Peyer's patch (tissue), 4 donors: ENCODE results near the gene ADAMTS7.

ENCODE experiments used
- POLR2A ChIP-seq, 2 donors: fragments of 450-650 bp; IDR thresholded peaks; one replicate each; pipeline ENCODE4 v1.5.1; 2017; ENCODE audit warnings: antibody characterized with exemption in 2 of 2, mild to moderate bottlenecking in 2 of 2, moderate library complexity in 2 of 2
- TF ChIP-seq, protein P1 (sequence below), 6 experiments: fragments of 450-650 bp in 4 of 6; fragments of 200-600 bp in 2 of 6; sonication (generic) in 1 of 6; IDR thresholded peaks; one replicate each; pipeline ENCODE4 v1.5.1; 2017 to 2019; ENCODE audit warnings: antibody characterized with exemption in 6 of 6, mild to moderate bottlenecking in 3 of 6, moderate library complexity in 1 of 6

DNA sequence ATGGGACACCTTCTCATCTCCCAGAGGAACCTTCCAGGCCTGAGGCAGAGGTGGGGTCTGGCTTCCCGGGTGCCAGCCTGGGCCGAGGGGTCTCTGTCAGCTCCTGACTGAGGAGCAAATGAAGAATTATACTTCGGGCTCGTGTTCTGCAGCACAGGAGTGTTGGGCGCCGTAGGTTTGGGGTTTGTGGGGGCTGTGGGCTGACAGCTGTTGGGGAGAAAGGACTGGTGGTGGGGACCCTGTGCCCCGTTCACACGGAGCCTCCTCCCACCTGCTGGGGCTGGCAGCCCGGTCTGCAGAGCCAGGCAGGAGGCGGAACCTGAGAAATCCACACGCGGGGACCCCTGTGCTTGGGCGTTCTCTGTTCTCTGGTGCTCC lies 59.7 kb downstream of the ADAMTS7 start:
- no peak for TF ChIP-seq POLR2A (IDR thresholded peaks at IDR 0.05)
- TF ChIP-seq, protein P1, sequence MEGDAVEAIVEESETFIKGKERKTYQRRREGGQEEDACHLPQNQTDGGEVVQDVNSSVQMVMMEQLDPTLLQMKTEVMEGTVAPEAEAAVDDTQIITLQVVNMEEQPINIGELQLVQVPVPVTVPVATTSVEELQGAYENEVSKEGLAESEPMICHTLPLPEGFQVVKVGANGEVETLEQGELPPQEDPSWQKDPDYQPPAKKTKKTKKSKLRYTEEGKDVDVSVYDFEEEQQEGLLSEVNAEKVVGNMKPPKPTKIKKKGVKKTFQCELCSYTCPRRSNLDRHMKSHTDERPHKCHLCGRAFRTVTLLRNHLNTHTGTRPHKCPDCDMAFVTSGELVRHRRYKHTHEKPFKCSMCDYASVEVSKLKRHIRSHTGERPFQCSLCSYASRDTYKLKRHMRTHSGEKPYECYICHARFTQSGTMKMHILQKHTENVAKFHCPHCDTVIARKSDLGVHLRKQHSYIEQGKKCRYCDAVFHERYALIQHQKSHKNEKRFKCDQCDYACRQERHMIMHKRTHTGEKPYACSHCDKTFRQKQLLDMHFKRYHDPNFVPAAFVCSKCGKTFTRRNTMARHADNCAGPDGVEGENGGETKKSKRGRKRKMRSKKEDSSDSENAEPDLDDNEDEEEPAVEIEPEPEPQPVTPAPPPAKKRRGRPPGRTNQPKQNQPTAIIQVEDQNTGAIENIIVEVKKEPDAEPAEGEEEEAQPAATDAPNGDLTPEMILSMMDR (IDR thresholded peaks at IDR 0.05), result no peak
